Activated gamma-delta T cell treated with Interleukin-2 at 50 U/mL for 16 hours (primary cell): ENCODE results near the gene CCDC158.
"Not testable (repeated sequence)": the region's sequence is repeated elsewhere in the genome, so short reads cannot be mapped to it uniquely, and the experiment has no call there.

Experiments
- DNase-seq: peaks from one replicate; pipeline ENCODE4 v3.0.0-alpha.2; 2020

CCDC158 gene

GRCh38 chr4:76420762-76421581 lies at the start of gene CCDC158:
CCDC158 (minus strand) TSS chr4:76421141; CDS start chr4:76403207, 17,934 bp downstream.
- no peak for DNase-seq

DNA sequence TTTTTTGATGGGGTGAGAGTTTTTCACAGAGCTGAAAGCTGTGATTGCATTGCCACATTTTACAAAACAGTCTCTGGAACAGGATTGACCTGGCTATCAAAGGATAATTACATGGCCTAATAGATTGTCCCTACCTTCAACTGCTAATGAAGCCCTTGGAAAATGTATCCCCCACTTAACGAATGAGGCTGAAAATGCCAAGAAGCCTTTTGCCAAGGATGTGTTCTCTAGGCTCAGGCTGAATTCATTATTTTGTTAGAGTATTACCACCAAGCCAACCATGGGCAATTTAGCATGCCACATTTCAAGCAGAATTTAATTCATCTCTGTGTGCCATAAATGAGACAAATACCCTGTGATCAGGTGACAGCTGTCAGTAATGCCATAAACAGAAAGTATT lies 49.6 kb upstream of the CCDC158 start:
- DNase-seq, result no peak

GRCh38 chr4:76470064-76470463 lies 49.1 kb upstream of the CCDC158 start:
- DNase-seq, result no peak

- DNase-seq, result no peak
Observed at GRCh38 chr4:76463568-76463967, 42.6 kb upstream of the CCDC158 start.

GRCh38 chr4:76459291-76459723 lies 38.4 kb upstream of the CCDC158 start:
- no peak for DNase-seq

DNA sequence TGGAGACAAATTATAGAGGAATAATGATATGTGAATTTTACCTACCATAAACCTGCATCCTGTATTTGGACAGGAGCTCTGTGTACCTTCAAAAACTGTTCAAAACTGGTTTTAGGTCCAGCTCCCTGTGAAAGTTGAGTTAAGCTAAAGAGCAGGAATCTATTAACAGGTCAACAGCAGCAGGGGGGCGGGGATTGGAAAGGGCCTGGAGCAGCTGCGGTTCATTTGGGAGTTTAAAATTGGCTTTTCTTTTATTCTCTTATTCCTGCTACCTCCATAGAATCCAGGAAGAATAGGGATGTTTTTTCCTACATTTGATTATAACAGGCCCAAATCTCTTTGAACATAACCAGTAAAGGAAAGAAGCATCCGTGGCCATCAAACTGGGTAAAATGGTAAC lies 37.9 kb upstream of the CCDC158 start:
- DNase-seq, result no peak

DNA sequence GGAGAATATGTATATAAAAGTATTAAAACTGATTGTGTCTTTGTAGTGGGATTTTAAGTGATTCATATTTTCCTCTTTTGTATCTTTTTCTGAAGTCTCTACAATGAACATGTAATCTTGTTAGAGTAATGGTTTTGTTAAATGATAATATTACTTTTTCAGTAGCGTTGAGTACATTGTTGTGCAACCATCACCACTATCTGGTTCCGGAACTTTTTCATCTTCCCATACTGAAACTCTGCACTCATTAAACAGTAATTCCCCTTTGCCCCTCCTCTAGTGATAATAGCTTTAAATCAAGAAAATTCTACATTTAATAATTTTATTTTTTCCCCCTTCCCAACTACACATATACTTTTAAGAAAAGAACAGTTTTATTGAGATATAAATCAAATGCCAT lies 37.4 kb upstream of the CCDC158 start:
- DNase-seq, result no peak

DNA sequence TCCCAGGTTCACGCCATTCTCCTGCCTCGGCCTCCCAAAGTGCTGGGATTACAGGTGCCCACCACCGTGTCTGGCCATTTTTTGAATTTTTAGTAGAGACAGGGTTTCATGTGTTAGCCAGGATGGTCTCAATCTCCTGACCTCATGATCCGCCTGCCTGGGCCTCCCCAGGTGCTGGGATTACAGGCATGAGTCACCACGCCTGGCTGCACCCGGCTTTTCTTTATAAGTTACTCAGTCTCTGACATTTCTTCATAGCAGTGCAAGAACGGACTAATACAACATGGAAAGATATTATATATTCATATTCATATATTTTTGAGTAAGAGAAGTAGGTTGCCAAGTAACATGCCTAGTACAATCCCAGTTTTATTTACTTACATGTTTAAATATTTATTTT lies 36.9 kb upstream of the CCDC158 start:
- DNase-seq, result no peak

DNA sequence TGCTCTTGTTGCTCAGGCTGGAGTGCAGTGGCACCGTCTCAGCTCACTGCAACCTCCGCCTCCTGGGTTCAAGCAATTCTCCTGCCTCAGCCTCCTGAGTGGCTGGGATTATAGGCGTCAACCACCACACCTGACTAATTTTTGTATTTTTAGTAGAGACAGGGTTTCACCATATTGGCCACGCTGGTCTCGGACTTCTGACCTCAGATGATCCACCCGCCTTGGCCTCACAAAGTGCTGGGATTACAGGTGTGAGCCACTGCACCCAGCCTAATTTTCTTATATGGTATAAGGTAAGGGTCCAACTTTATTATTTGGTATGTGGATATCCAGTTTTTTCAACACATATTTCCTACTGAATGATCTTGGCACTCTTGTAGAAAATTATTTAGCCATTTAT lies 33.1 kb upstream of the CCDC158 start:
- DNase-seq, result not testable (repeated sequence)

DNA sequence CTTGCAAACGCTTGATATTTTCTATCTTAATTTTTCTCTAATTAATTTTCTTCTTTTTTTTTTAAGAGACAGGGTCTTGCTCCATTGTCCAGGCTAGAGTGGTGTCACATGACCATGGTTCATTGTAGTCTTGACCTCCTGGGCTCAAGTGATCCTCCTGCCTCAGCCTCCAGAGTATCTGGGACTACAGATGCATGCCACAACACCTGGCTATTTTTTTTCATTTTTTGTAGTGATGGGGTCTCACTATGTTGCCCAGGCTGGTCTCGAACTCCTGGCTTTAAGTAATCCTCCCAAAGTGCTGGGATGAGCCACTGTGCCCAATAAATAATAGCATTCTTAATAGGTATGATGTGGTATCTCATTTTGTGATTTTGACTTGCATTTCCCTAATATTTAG lies 32.3 kb upstream of the CCDC158 start:
- no peak for DNase-seq

- no peak for DNase-seq
Observed at GRCh38 chr4:76449833-76450232, 28.9 kb upstream of the CCDC158 start.

- DNase-seq, result no peak
Observed at GRCh38 chr4:76449362-76449767, 28.4 kb upstream of the CCDC158 start.

- no peak for DNase-seq
Observed at GRCh38 chr4:76448211-76448610, 27.3 kb upstream of the CCDC158 start.

- DNase-seq, result no peak
Observed at GRCh38 chr4:76447393-76447851, 26.5 kb upstream of the CCDC158 start.

GRCh38 chr4:76445911-76446310 lies 25.0 kb upstream of the CCDC158 start:
- no peak for DNase-seq

DNA sequence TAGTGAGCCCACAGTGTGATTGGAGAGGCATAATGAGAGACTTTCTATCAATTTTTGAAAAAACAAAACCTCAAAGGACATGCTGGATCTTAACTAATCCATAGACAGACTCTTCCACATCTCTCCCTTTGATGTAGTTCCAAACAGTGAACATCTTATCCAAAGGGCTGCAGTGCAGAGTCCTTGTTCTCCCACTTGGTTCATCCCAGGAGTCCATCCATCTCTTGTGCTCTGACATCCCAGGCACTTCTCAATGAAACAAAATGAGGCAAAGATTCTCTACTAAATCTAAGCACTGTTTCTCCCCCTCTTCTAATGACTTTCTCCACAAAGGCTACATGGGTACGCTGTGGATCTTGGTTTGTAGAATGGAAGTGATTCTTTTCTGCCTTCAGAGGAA lies 22.4 kb upstream of the CCDC158 start:
- no peak for DNase-seq

DNA sequence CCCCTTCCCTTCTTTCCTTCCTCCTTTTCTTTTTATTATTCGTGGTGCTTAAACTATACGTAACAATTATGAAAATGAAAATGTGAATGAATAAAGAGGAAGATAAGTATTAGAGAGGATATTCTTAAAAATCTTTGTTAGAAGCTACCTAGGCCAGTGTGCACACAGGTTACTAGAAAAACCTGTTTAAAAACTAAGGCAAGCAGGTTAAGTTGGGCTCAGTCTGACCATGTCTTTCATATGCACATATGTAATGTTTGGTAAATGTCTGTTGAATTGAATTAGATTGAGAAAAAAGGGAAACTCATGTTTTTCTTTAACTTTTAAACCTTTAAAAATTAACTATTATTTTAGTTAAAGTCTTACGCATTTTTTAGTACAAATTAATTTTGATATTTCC lies 21.9 kb upstream of the CCDC158 start:
- no peak for DNase-seq

DNA sequence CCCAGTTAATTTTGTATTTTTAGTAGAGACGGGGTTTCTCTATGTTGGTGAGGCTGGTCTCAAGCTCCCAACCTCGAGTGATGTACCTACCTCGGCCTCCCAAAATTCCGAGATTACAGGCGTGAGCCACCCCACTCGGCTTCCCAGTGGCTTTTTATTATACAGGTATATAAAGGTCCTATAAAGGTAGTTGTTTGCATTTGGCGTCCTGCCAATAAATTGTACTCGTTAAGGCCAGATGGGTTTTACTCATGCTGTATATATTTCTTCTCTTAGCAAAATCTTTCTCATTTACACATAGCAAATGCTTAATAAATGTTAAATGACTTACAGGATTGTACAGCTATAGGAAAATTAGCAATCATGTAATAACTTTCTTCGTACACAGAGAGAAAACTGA lies 20.9 kb upstream of the CCDC158 start:
- DNase-seq, result no peak

DNA sequence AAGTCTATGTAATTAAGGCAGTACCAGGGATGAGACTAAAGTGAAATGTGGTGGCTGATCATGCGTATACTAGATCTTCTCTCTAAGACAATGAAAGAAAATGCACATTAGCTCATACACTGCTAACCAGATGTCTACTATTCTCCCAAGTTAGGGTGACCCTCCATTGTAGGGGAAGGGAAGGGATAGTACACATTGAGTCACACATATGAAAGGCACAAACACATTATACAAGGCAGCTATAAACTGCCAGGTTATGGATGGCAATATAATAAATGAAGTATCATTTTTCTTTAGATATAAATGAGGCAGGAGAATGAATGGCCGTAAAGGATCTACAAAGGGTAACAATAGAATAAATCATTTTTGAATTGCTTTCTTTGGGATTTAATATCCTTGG lies 18.6 kb upstream of the CCDC158 start:
- DNase-seq, result no peak

- DNase-seq, result no peak
Observed at GRCh38 chr4:76435528-76436319, 14.8 kb upstream of the CCDC158 start.

DNA sequence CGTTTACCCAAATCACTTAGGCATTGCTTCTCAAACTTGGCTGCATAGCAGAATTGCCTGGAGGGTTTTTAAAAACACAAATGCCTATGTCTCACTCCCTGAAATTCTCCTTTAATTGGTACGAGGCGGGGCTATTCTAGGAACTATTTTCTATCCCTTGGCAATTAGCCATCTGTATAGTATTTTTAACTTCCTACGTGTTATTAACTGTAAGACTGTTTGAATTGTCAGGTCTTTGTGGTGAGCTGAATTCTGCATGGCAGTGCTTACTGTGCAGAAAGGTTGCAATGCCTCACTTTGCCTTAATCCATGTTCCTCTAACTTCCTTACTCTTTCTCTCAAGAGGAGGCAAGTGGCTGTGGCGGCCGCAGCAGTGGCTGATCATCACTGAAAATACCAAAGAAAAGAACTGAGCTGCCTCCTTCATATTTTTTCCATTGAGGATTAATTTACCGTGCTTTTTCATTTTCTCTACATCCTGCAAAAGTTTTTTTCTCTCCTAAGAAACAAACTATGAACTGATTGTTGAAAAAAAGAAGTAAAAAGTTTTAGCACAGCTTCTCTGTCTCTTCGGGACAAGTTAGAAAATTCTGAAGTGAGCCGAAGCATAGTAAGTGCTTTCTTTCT lies 14.1 kb upstream of the CCDC158 start, which contains the start of gene SHROOM3:
Gene SHROOM3 (plus strand): TSS at position 329 of the 627 bp plus-strand sequence. CDS start 824 bp downstream, outside the sequence.
- DNase-seq, result no peak

DNA sequence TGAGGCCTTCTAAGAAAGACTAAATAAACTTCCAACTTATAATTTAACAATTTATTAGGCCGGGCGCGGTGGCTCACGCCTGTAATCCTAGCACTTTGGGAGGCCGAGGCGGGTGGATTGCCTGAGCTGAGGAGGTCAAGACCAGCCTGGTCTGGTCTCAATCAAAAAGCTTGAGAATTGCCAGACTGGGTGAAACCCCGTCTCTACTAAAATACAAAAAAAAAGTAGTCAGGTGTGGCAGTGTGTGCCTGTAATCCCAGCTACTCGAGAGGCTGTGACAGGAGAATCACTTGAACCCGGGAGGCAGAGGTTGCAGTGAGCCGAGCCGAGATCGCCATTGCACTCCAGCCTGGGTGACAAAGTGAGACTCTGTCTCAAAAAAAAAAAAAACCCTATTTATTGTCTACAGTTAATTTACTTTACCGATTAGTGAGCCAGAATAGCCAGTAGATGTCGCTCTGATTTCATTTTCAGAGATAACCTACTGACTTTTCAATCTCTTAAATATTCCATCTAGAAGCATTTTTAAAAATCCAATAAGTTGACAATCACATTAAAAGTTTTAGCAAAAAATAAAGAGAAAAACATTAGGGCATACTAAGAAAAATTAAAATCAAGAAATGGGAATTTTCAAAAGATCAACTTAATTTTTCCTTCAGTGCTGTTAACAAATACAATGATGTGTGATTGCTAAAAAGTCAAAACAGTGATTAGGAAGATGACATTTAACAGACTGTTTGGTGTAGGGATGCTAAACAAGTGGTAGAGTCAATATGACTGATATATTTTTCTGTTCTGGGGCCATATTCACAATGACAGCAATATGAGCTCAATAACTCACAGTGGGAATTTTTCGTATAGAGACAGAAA lies 9.8 kb upstream of the CCDC158 start:
- DNase-seq, result no peak
